Keratinocyte (primary cell): ENCODE results near the gene EPM2AIP1. TPM values are rescaled to one million over a fixed set of nuclear protein-coding genes. Genes with fewer than 3 reads are reported as not detected.
A peak's percentile ranks its signal among the peaks of the same experiment; 100 is the strongest.

Experiments used
- DNase-seq: peaks from one replicate; pipeline ENCODE4 v3.0.0-alpha.2; 2011; ENCODE audit warnings: low read depth, missing footprints, low spot score
- FAIRE-seq: peaks from 2 replicates; lab custom pipeline; 2011; peaks lifted over from hg19 to GRCh38; lab: Jason Lieb, UNC
- H2AFZ ChIP-seq: 2 replicates; pipeline ENCODE4 v1.6.0; 2012; ENCODE audit warnings: low read length, control low read depth, inconsistent platforms; ENCODE audit not compliant: control insufficient read depth
- H3K27ac ChIP-seq: 2 replicates; pipeline ENCODE4 v1.5.1; 2011; ENCODE audit warnings: low read length; ENCODE audit not compliant: control insufficient read depth, insufficient read depth
- H3K27me3 ChIP-seq: 3 replicates; pipeline ENCODE4 v1.6.0; 2011; ENCODE audit warnings: low read length; ENCODE audit not compliant: control insufficient read depth, insufficient read depth; ENCODE audit errors: extremely low read depth
- H3K36me3 ChIP-seq, 2 experiments: 2 replicates in 1 of 2; 3 replicates in 1 of 2; pipeline ENCODE4 v1.5.1; 2011; ENCODE audit warnings: low read length in 2 of 2, mild to moderate bottlenecking in 1 of 2; ENCODE audit not compliant: control insufficient read depth in 2 of 2, insufficient read depth in 2 of 2; ENCODE audit errors: extremely low read depth in 1 of 2
- H3K4me1 ChIP-seq: 3 replicates; pipeline ENCODE4 v1.5.1; 2011; ENCODE audit warnings: low read length; ENCODE audit not compliant: control insufficient read depth, insufficient read depth; ENCODE audit errors: extremely low read depth
- H3K4me2 ChIP-seq: 3 replicates; pipeline ENCODE4 v1.6.0; 2011; ENCODE audit warnings: low read depth, low read length; ENCODE audit not compliant: control insufficient read depth, insufficient read depth; ENCODE audit errors: extremely low read depth
- H3K4me3 ChIP-seq, 3 experiments: fragments of 200-600 bp in 1 of 3; sonication (generic) in 1 of 3; 2 replicates in 2 of 3; 3 replicates in 1 of 3; pipeline ENCODE4 v1.5.1; 2011 to 2016; ENCODE audit warnings: low read length in 3 of 3, mild to moderate bottlenecking in 3 of 3, control low read depth in 2 of 3, inconsistent platforms in 1 of 3, low read depth in 1 of 3, mixed read lengths in 1 of 3, mixed run types in 1 of 3, moderate library complexity in 1 of 3; ENCODE audit not compliant: control insufficient read depth in 2 of 3, insufficient read depth in 2 of 3; ENCODE audit errors: extremely low read depth in 1 of 3
- H3K79me2 ChIP-seq: 2 replicates; pipeline ENCODE4 v1.6.0; 2012; ENCODE audit warnings: low read length; ENCODE audit not compliant: control insufficient read depth, insufficient read depth
- H3K9ac ChIP-seq: 3 replicates; pipeline ENCODE4 v1.6.0; 2011; ENCODE audit warnings: low read length; ENCODE audit not compliant: control insufficient read depth, insufficient read depth; ENCODE audit errors: extremely low read depth
- H3K9me1 ChIP-seq: 3 replicates; pipeline ENCODE4 v1.6.0; 2011; ENCODE audit warnings: low read length; ENCODE audit not compliant: control insufficient read depth, insufficient read depth; ENCODE audit errors: extremely low read depth
- H3K9me3 ChIP-seq: 2 replicates; pipeline ENCODE4 v1.5.1; 2012; ENCODE audit warnings: low read depth, low read length; ENCODE audit not compliant: control insufficient read depth
- H4K20me1 ChIP-seq: 3 replicates; pipeline ENCODE4 v1.6.0; 2011; ENCODE audit warnings: low read length; ENCODE audit not compliant: control insufficient read depth, insufficient read depth; ENCODE audit errors: extremely low read depth
- EZH2 ChIP-seq: IDR thresholded peaks from one replicate; pipeline ENCODE4 v1.6.1; 2012; ENCODE audit warnings: inconsistent platforms, mild to moderate bottlenecking, low read length, moderate library complexity
- dilution Hi-C: fragments of 300-500 bp; cut with MboI; formaldehyde crosslinking; loops from one replicate; pipeline ENCODE4 v1.7.0; 2020; ENCODE audit warnings: low sequenced_read_pairs; ENCODE audit not compliant: extremely low pct_ligation_motif_present
- polyA plus RNA-seq, 5 experiments: library from polyadenylated mRNA; depleted of rRNA in 3 of 5; stranded (reverse) in 3 of 5; stranded (forward) in 1 of 5; unstranded in 1 of 5; fragments of >200 nt; gene quantifications; 1 replicate in 1 of 5; 2 replicates in 3 of 5; 3 replicates in 1 of 5; pipeline versions ENCODE4 v1.2.1 to v1.2.3, GENCODE V29; 2011 to 2012; ENCODE audit warnings: missing spikeins in 2 of 5, low read depth in 1 of 5, low replicate concordance in 1 of 5
- small RNA-seq, 3 experiments: library from RNA; depleted of rRNA; stranded (forward); fragments of <200 nt; gene quantifications; one replicate each; pipeline ENCODE3, GENCODE V24; 2012; ENCODE audit warnings: low read depth in 3 of 3, low replicate concordance in 1 of 3; ENCODE audit not compliant: insufficient read length in 3 of 3
- TF ChIP-seq, protein P1 (sequence below), 3 experiments: IDR thresholded peaks in 1 of 3; conservative IDR thresholded peaks in 1 of 3; optimal IDR thresholded peaks in 1 of 3; 2 replicates in 2 of 3; 3 replicates in 1 of 3; pipeline versions ENCODE3 to v1.5.1; 2011; ENCODE audit warnings: low read length in 3 of 3, mild to moderate bottlenecking in 3 of 3, moderate library complexity in 2 of 3, control low read depth in 1 of 3, inconsistent platforms in 1 of 3; ENCODE audit not compliant: insufficient read depth in 2 of 3; ENCODE audit errors: extremely low read depth in 1 of 3

The EPM2AIP1 gene
- polyA plus RNA-seq, 1 donor (not counting 4 experiments of a cell fraction or from before 2014, with no cell fraction given), result 5.5 TPM

- Histone ChIP-seq H3K4me1 (peaks cover 12% of the 10 kb centered on the region), H3K4me3 (no peak overlapping the region), H3K36me3 (no peaks in the 10 kb centered on the region), H3K4me2 (no peak overlapping the region), H3K27ac (no peak overlapping the region), H3K79me2 (no peaks in the 10 kb centered on the region), H3K9ac (no peak overlapping the region), H3K9me3 (no peaks in the 10 kb centered on the region), H3K9me1 (no peaks in the 10 kb centered on the region), H4K20me1 (no peaks in the 10 kb centered on the region), H2AFZ (no peak overlapping the region), H3K27me3 (peaks cover 7% of the 10 kb centered on the region)
- no peak for FAIRE-seq
- dilution Hi-C loops, result no loop called here
- no peak for DNase-seq
- no peak for TF ChIP-seq EZH2
- TF ChIP-seq, protein P1, sequence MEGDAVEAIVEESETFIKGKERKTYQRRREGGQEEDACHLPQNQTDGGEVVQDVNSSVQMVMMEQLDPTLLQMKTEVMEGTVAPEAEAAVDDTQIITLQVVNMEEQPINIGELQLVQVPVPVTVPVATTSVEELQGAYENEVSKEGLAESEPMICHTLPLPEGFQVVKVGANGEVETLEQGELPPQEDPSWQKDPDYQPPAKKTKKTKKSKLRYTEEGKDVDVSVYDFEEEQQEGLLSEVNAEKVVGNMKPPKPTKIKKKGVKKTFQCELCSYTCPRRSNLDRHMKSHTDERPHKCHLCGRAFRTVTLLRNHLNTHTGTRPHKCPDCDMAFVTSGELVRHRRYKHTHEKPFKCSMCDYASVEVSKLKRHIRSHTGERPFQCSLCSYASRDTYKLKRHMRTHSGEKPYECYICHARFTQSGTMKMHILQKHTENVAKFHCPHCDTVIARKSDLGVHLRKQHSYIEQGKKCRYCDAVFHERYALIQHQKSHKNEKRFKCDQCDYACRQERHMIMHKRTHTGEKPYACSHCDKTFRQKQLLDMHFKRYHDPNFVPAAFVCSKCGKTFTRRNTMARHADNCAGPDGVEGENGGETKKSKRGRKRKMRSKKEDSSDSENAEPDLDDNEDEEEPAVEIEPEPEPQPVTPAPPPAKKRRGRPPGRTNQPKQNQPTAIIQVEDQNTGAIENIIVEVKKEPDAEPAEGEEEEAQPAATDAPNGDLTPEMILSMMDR (optimal IDR thresholded peaks at IDR 0.05 in 1 of 3, IDR thresholded peaks at IDR 0.05 in 1 of 3, conservative IDR thresholded peaks at IDR 0.05 in 1 of 3; ENCODE audit: extremely low read depth in 1 of 3, insufficient read depth in 2 of 3, low read length in 3 of 3), result no peak
Observed at GRCh38 chr3:36941162-36941561, 51.8 kb downstream of the EPM2AIP1 start.

- Histone ChIP-seq H3K4me1 (peaks cover 5% of the 10 kb centered on the region), H3K4me2 (no peak overlapping the region), H3K9ac (no peak overlapping the region), H2AFZ (no peak overlapping the region), H3K9me3 (no peaks in the 10 kb centered on the region), H4K20me1 (no peaks in the 10 kb centered on the region), H3K27me3 (no peaks in the 10 kb centered on the region), H3K4me3 (no peak overlapping the region), H3K36me3 (no peaks in the 10 kb centered on the region), H3K27ac (no peak overlapping the region), H3K9me1 (no peaks in the 10 kb centered on the region), H3K79me2 (no peaks in the 10 kb centered on the region)
- TF ChIP-seq, protein P1 (optimal IDR thresholded peaks at IDR 0.05 in 1 of 3, IDR thresholded peaks at IDR 0.05 in 1 of 3, conservative IDR thresholded peaks at IDR 0.05 in 1 of 3; ENCODE audit: extremely low read depth in 1 of 3, insufficient read depth in 2 of 3, low read length in 3 of 3), result no peak
- no peak for TF ChIP-seq EZH2
- FAIRE-seq, result peak; percentile 32
- DNase-seq, result no peak
- dilution Hi-C loops, result no loop called here
Observed at GRCh38 chr3:36937492-36937891, 55.4 kb downstream of the EPM2AIP1 start.

Small RNAs within 50 kb of the gene (small RNA-seq; reads per million reads assigned to genes)
- gene RNU6ATAC4P, result 0 to 0.67 (median 0) reads per million in 3 experiments

Other genes with a start within 250 kb of the EPM2AIP1 start
- not detected in 3 replicates for gene DCLK3, start 228.6 kb downstream of the EPM2AIP1 start, polyA plus RNA-seq
- 2.5 to 4.7 TPM (median 3.2 TPM) in 3 replicates for gene TRANK1, start 48.1 kb downstream of the EPM2AIP1 start, polyA plus RNA-seq
- 30.5 to 44.7 TPM (median 33.7 TPM) in 3 replicates for gene MLH1, start 387 bp upstream of the EPM2AIP1 start, polyA plus RNA-seq
- gene LRRFIP2, start 181.5 kb upstream of the EPM2AIP1 start, polyA plus RNA-seq, result 40.9 to 70.3 TPM (median 57.8 TPM) in 3 replicates